ENCODE measurements around the gene CHMP1A. TPM values are rescaled to one million over a fixed set of nuclear protein-coding genes. Genes with fewer than 3 reads are reported as not detected.
A peak's percentile ranks its signal among the peaks of the same experiment; 100 is the strongest.

CHMP1A gene
- total and polyA plus RNA-seq, 2 experiments from 2014 or later, result 97.2 to 111 TPM

DNA sequence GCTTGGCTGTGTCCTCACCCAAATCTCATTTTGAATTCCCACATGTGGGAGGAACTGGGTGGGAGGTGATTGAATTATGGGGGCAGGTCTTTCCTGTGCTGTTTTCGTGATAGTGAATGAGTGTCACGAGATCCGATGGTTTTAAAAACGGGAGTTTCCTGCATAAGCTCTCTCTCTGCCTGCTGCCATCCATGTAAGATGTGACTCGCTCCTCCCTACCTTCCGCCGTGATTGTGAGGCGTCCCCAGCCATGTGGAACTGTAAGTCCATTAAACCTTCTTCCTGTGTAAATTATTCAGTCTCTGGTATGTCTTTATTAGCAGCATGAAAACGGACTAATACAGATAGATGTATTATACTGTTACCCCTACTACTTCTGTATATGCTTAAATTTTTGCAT, 3.7 kb upstream of the CHMP1A start:
- Histone ChIP-seq H2AFZ (no peak overlapping the region), H3K79me2 (ENCODE audit: insufficient read depth) (peaks cover 42% of the 10 kb centered on the region), H4K20me1 (ENCODE audit: insufficient read depth) (no peaks in the 10 kb centered on the region), H3K36me3 (ENCODE audit: low read depth) (no peaks in the 10 kb centered on the region), H3F3A (ENCODE audit: insufficient read depth) (no peaks in the 10 kb centered on the region), H3K4me3 (no peak overlapping the region), H3K27ac (no peak overlapping the region), H3K4me1 (ENCODE audit: insufficient read depth) (peaks cover 7% of the 10 kb centered on the region), H3K9me3 (ENCODE audit: low read depth) (no peaks in the 10 kb centered on the region), H3K9ac (no peak overlapping the region), H3K4me2 (ENCODE audit: unreplicated experiment) (no peak overlapping the region), H3K27me3 (replicated peaks; ENCODE audit: insufficient read depth) (no peaks in the 10 kb centered on the region), H3K9me2 (ENCODE audit: insufficient read depth) (no peaks in the 10 kb centered on the region)
- TF ChIP-seq EZH2phosphoT487 (IDR thresholded peaks at IDR 0.05; ENCODE audit: insufficient read depth, low read depth) (no peak), EZH2 (IDR thresholded peaks at IDR 0.05; ENCODE audit: insufficient read depth, poor library complexity, severe bottlenecking) (no peak)
- no peak for DNase-seq
- WGBS, 2 experiments (ENCODE audit: low coverage in 1 of 2, low lambda C conversion rate in 2 of 2, missing lambda C conversion rate in 2 of 2), result 84 to 85% methylated on average over 9 of the region's 9 CpGs
- in situ Hi-C loops (cut with MboI), result no loop called here

DNA sequence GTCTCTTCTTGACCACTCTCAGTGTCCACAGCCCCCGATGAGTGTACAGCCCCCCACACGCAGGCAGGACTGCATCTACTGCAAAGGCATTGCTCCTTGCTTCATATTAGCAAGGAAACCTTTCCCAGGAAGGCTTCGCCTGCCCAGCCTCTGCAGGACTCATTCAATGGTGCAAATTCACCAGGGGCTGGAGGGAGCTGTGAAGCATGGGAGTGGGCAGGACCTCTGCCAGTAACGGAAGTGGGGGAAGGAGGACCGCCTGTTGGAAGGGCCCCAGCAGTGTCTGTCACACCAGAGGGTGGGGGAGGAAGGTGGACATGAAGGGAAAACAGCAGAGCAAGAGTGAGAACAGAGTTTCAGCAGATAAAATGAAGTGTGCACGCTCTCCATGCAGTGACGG, 2.6 kb upstream of the CHMP1A start:
- H3K9me3 ChIP-seq (ENCODE audit: low read depth), result no peaks in the 10 kb centered on the region
- H4K20me1 ChIP-seq (ENCODE audit: insufficient read depth), result no peaks in the 10 kb centered on the region
- 94 to 96% methylated on average over 7 of the region's 7 CpGs for WGBS, 2 experiments (ENCODE audit: low coverage in 1 of 2, low lambda C conversion rate in 2 of 2, missing lambda C conversion rate in 2 of 2)
- no peak overlapping the region for H3K9ac ChIP-seq
- in situ Hi-C loops (cut with MboI), result no loop called here
- no peak overlapping the region for H3K4me3 ChIP-seq
- no peaks in the 10 kb centered on the region for H3K27me3 ChIP-seq (replicated peaks; ENCODE audit: insufficient read depth)
- no peaks in the 10 kb centered on the region for H3K9me2 ChIP-seq (ENCODE audit: insufficient read depth)
- H2AFZ ChIP-seq, result no peak overlapping the region
- peaks cover 52% of the 10 kb centered on the region for H3K79me2 ChIP-seq (ENCODE audit: insufficient read depth)
- H3K4me1 ChIP-seq (ENCODE audit: insufficient read depth), result peaks cover 7% of the 10 kb centered on the region
- H3K27ac ChIP-seq, result no peak overlapping the region
- no peak for TF ChIP-seq EZH2phosphoT487 (IDR thresholded peaks at IDR 0.05; ENCODE audit: insufficient read depth, low read depth)
- no peak for TF ChIP-seq EZH2 (IDR thresholded peaks at IDR 0.05; ENCODE audit: insufficient read depth, poor library complexity, severe bottlenecking)
- no peak overlapping the region for H3K4me2 ChIP-seq (ENCODE audit: unreplicated experiment)
- no peaks in the 10 kb centered on the region for H3F3A ChIP-seq (ENCODE audit: insufficient read depth)
- DNase-seq, result no peak
- H3K36me3 ChIP-seq (ENCODE audit: low read depth), result no peaks in the 10 kb centered on the region

- Histone ChIP-seq H3K9me2 (ENCODE audit: insufficient read depth) (no peaks in the 10 kb centered on the region), H4K20me1 (ENCODE audit: insufficient read depth) (no peaks in the 10 kb centered on the region), H3K4me3 (peak overlapping the region; percentile 95), H3K27me3 (replicated peaks; ENCODE audit: insufficient read depth) (no peaks in the 10 kb centered on the region), H3K9me3 (ENCODE audit: low read depth) (no peaks in the 10 kb centered on the region), H3K36me3 (ENCODE audit: low read depth) (no peaks in the 10 kb centered on the region), H3K27ac (peak overlapping the region; percentile 21), H3K4me2 (ENCODE audit: unreplicated experiment) (peak overlapping the region; percentile 86), H3K4me1 (ENCODE audit: insufficient read depth) (peaks cover 7% of the 10 kb centered on the region), H3K9ac (peak overlapping the region; percentile 89), H3K79me2 (ENCODE audit: insufficient read depth) (peaks cover 69% of the 10 kb centered on the region), H3F3A (ENCODE audit: insufficient read depth) (no peaks in the 10 kb centered on the region), H2AFZ (peak overlapping the region; percentile 93)
- TF ChIP-seq EZH2 (IDR thresholded peaks at IDR 0.05; ENCODE audit: insufficient read depth, poor library complexity, severe bottlenecking), result no peak
- 11 to 12% methylated on average over 27 of the region's 27 CpGs for WGBS, 2 experiments (ENCODE audit: low coverage in 1 of 2, low lambda C conversion rate in 2 of 2, missing lambda C conversion rate in 2 of 2)
- peak; percentile 57 for DNase-seq
- in situ Hi-C loops (cut with MboI), result no loop called here
Measured at GRCh38 chr16:89658221-89658879, 842 bp upstream of the CHMP1A start.

DNA sequence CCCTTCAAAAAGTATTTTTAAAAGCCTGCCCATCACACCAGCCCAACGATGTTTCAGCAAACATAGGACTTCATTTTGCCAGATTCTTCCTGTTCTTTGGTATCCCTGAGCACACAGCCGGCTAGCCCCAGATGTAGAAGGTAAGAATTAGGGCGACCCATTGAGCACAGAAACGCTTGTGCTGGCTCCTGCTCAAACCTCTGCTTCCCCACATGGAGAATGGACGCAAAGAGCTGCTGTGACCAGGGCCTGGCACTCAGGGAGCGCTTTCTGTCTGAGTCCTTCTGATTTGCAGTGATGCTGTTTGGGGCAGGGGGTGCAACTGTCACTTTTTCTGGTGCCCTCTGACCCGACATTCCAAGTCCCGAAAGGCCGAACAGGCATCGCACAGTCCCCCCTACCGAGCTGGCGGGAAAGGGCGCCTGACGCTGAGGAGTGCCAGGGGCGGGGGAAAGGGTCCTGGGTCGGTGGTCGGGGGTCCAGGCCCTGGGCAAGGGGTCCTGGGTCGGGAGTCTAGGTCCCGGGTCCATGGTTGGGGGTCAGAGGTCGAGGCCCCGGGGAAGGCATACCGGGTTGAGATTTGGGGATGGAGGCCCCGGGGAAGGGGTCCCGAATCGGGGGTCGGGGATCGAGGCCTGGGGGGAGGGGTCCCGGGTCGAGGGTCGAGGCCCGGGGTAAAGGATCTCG, 930 bp downstream of the CHMP1A start:
- H3F3A ChIP-seq (ENCODE audit: insufficient read depth), result no peaks in the 10 kb centered on the region
- H3K27ac ChIP-seq, result no peak overlapping the region
- no peaks in the 10 kb centered on the region for H3K9me3 ChIP-seq (ENCODE audit: low read depth)
- H3K79me2 ChIP-seq (ENCODE audit: insufficient read depth), result peaks cover 85% of the 10 kb centered on the region
- no peaks in the 10 kb centered on the region for H3K9me2 ChIP-seq (ENCODE audit: insufficient read depth)
- 40 to 61% methylated on average over 16 to 32 of the region's 32 CpGs for WGBS, 2 experiments (ENCODE audit: low coverage in 1 of 2, low lambda C conversion rate in 2 of 2, missing lambda C conversion rate in 2 of 2)
- no peak overlapping the region for H2AFZ ChIP-seq
- peaks cover 7% of the 10 kb centered on the region for H3K4me1 ChIP-seq (ENCODE audit: insufficient read depth)
- no peak for DNase-seq
- H3K4me3 ChIP-seq, result peak overlapping the region; percentile 95
- peak overlapping the region; percentile 67 for H3K4me2 ChIP-seq (ENCODE audit: unreplicated experiment)
- TF ChIP-seq EZH2phosphoT487 (IDR thresholded peaks at IDR 0.05; ENCODE audit: insufficient read depth, low read depth), result no peak
- TF ChIP-seq EZH2 (IDR thresholded peaks at IDR 0.05; ENCODE audit: insufficient read depth, poor library complexity, severe bottlenecking), result no peak
- H4K20me1 ChIP-seq (ENCODE audit: insufficient read depth), result no peaks in the 10 kb centered on the region
- H3K9ac ChIP-seq, result peak overlapping the region; percentile 89
- in situ Hi-C loops (cut with MboI), result no loop called here
- H3K27me3 ChIP-seq (replicated peaks; ENCODE audit: insufficient read depth), result no peaks in the 10 kb centered on the region
- no peaks in the 10 kb centered on the region for H3K36me3 ChIP-seq (ENCODE audit: low read depth)
